COLO829 (cell line): Measurements from ENCODE around the gene KLHDC2.
"Not testable (repeated sequence)": the region's sequence is repeated elsewhere in the genome, so short reads cannot be mapped to it uniquely, and the experiment has no call there.

ENCODE experiments used
- DNase-seq: peaks from one replicate; pipeline ENCODE4 v3.0.0; 2012; ENCODE audit warnings: low spot score

The KLHDC2 gene

GRCh38 chr14:49767571-49768300 is at the start of gene KLHDC2:
Gene KLHDC2 (plus strand): TSS chr14:49768153. CDS start chr14:49768469, 316 bp downstream.
- peak; percentile 62 for DNase-seq

DNA sequence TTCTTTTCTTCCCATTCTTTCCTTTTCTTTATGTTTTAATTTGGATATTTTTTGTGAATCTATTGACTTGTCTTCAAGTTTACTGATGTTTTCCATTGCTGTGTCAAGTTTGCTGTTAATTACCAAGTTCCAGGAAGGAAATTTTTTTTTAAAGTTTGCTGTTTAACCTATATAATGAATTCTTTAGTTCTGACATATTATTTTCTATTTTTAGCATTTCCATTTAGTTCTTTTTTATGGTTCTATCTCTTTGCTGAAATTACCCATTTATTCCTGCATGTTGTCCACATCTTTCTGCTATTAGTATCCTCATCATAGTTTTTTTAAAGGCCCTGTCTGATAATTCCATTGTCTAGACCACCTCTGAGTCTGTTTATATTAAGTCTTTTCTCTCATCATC is 47.2 kb upstream of the KLHDC2 start:
- no peak for DNase-seq

DNA sequence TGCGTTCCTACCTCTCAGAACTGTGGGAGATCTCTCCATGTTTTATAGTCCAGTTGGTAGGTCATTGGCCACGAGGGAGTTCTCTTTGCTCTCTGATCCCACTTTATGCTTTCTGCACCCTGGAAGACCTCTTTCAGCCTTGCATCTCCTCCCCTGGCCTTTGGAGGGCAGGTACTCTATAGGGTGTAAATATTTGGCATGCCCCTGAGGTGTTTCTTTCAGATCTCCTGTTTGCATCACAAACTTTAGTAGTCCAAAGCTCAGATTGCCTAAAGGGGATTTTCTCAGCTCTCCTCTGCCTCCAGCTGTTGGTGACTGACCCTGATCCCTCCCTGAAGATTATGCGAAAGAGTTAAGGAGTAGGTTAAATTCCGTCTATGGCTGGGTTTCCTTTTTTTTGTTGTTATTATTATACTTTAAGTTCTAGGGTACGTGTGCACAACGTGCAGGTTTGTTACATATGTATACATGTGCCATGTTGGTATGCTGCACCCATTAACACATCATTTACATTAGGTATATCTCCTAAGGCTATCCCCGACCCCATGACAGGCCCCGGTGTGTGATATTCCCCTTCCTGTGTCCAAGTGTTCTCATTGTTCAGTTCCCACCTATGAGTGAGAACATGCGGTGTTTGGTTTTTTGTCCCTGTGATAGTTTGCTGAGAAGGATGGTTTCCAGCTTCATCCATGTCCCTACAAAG is 46.1 kb upstream of the KLHDC2 start:
- DNase-seq: not testable (repeated sequence)

DNA sequence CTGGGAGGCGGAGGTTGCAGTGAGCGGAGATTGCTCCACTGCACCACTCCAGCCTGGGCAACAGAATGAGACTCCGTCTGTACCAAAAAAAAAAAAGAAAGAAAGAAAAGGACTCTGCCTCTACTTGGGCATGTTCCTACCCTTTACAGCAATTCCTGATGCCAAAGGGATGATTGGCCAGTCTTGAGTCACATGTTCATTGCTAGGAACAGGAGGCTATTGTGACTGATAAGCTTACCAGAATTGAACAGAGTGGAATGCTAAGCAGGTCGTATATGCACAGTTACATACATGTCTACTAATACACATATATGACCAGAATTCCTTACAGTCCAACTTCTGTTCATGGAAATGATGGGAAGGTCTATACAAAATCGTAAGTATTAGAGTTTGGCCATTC is 40.8 kb upstream of the KLHDC2 start:
- no peak for DNase-seq

DNA sequence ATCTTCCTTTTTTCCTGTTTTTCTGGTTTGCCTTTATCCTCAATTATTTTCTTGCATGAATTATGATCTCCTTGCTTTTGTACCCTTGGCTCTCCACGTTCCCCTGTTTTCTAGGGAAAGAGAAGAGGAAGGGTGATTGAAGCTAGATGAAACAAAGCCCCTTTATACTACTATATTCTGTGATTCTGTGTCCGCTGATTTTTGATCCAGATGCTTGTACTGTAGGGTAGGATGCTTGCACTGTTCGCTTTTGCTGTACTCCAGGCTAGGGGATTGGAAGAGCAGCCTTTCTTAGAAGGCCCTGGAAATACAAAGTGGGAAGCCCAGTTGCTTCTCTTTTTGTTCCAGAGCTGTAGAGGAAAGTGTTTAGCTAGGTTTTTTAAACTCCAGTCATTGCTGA is 35.1 kb upstream of the KLHDC2 start:
- DNase-seq: no peak

GRCh38 chr14:49733836-49734235 is 34.1 kb upstream of the KLHDC2 start:
- no peak for DNase-seq

DNA sequence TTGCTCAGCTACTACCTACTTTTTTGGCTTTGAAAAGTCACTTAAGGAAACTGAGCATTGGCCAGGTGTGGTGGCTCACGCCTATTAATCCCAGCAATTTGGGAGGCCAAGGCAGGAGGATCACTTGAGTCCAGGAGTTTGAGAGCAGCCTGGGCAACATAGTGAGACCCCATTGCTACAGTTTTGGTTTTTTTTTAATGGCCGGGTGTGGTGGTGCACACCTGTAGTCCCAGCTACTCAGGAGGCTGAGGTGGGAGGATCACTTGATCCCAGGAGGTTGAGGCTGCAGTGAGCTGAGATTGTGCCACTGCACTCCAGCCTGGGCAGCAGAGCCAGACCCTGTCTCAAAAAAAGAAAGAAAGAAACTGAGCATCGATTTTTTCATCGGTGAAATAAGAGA is 32.3 kb upstream of the KLHDC2 start:
- DNase-seq: not testable (repeated sequence)

GRCh38 chr14:49745191-49745590 is 22.8 kb upstream of the KLHDC2 start:
- no peak for DNase-seq

- DNase-seq: not testable (repeated sequence)
Observed at GRCh38 chr14:49746476-49746875, 21.5 kb upstream of the KLHDC2 start.

GRCh38 chr14:49754570-49755097 is 13.3 kb upstream of the KLHDC2 start:
- DNase-seq: no peak

DNA sequence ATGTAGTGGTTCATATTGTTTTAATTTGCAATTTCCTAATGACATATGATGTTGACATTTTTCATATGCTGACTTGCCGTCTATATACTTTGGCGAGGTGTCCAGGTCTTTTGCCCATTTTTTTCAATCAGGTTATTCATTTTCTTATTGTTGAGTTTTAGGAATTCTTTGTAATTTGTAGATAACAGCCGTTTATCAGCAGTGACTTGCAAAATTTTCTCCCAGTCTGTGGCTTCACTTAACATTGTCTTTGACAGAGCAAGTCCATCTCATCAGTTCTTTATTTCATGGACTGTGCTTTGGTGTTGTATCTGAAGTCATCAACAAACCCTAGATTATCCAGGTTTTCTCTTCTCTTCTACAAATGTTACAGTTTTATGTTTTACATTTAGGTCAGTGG is 12.6 kb upstream of the KLHDC2 start:
- DNase-seq: no peak

GRCh38 chr14:49761839-49762551 is 6.0 kb upstream of the KLHDC2 start:
- no peak for DNase-seq

GRCh38 chr14:49766839-49767238 is 1.1 kb upstream of the KLHDC2 start:
- DNase-seq: no peak

DNA sequence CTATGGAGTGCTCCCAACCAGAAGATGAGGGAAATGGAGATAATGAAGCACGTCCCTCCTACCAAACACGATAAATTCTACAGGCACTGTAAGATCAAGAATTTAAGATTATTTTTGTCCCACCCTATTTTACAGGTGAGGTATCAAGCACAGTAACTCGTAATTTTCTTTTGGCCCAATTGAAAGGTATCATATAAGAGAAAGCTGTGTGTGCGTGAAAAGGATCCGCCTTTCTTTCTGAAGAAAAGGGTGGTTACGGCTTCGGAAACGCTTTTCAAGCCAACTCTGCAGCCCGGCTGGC is 733 bp upstream of the KLHDC2 start:
- DNase-seq: no peak

DNA sequence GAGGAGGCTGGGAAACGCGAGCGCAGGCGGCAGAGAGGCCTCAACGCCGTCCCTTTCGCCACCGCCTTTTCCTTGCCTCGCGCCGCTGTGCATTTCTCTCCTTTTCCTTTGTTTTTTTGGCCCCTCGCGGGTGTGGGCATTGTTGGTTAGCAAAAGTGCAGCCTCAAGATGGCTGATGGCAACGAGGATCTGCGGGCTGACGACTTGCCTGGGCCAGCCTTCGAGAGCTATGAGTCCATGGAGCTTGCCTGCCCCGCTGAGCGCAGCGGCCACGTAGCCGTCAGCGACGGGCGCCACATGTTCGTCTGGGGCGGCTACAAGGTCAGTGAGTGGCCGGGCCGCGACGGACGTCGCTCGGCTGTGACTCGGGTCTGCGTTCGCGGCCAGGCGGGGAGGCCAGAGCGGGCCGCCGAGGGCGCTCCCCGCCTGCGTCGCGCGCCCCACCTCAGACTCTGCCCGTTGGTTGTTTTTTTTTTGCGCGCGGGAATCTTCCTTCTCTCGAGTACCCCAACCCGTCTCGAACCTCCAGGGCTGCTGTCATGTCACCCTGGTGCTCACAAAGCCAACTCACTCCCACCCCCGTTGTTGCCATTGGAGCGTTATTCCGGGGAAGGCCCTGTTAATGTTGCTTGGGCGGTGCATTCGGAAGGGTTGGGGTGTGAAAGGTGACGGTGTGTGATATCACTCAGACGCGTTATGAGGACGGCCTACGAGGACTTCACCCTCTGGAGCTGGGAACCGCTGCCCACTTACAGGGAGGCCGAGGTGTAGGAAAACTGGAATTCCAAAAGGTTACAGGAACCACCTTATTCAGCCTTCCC is 558 bp downstream of the KLHDC2 start:
- DNase-seq: peak; percentile 8

- no peak for DNase-seq
Observed at GRCh38 chr14:49769171-49769570, 1.2 kb downstream of the KLHDC2 start.

GRCh38 chr14:49769581-49770211 is 1.7 kb downstream of the KLHDC2 start:
- no peak for DNase-seq

DNA sequence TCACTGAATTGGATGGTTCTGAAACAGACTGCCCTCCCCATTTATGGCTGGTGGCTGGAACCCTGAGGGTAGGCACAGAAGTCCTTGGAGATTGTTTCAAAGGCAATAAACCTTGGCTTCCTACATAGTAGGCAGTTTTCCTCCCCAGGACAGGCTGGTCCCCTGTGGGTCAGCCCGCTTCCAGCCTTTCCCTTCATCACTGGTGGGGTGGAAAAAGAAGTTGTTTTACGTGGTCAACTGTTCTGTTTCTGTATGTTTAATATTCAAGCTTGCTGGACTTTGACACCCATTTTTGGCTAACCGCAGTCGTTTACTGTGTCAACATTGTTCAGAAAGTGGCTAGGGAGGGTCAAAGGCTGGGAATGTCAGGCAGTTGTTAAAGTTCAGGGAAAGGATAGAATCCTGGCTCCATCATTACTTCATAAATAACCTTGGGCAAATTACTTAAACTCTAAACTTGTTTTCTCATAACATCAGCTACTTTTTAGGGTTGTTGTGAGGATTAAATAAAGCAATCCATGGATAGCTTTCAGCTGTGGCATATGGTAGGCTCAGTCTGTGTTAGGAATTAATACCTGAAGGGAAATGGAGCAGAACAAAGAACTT is 2.4 kb downstream of the KLHDC2 start:
- DNase-seq: no peak

DNA sequence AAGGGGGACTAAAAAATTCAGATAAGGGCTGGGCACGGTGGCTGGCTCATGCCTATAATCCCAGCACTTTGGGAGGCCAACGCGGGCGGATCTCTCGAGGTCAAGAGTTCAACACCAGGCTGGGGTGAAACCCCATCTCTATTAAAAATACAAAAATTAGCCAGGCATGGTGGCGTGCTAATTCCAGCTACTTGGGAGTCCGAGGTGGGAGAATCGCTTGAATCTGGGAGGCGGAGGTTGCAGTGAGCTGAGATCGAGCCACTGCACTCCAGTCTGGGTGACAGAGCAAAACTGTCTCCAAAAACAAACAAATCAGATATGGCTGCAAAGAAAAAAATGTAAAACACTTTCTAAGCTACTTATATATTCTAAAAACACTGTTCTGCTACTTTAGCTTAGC is 3.7 kb downstream of the KLHDC2 start:
- not testable (repeated sequence) for DNase-seq

DNA sequence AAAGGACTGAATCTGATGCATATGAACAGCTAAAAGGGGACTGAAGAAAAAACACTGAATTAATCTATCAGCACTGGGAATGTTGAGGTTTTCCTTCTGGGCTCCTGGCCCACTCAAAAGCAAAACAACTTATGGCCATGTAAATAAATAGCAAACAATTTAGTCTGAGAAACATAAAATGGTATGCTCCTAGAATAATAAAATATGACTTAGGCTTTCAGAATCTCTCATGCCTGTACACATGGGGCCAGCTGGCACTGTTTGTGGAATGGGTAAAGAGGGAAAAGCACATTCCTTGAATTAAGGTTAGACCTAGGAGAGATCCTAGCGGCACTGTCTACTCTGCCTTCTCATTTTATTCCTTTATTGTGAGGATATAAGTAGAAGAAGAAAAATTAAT is 6.2 kb downstream of the KLHDC2 start:
- no peak for DNase-seq

DNA sequence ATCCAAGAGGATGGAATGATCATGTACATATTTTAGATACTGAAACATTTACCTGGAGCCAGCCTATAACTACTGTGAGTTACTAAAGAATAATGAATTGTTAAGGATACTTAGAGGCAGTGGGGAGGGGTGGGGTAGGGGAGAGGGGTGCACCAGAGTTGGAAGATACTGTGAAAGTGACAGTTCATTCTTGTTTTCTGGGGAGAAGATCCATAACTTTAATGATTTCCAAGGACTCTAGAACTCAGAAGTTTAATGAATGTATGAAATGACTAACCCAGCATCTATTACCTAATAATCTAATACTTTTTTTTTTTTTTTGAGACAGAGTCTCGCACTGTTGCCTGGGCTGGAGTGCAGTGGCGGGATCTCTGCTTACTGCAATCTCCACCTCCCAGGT is 10.5 kb downstream of the KLHDC2 start:
- no peak for DNase-seq
